ENCODE data around the gene ADGRB3.

GRCh38 chr6:68675548-68675947 is 40.5 kb downstream of the ADGRB3 start:
- TF ChIP-seq CTCF (IDR thresholded peaks at IDR 0.05; ENCODE audit: low read depth, low read length, missing input control) (no peak), RAD21 (IDR thresholded peaks at IDR 0.05) (no peak), YY1 (IDR thresholded peaks at IDR 0.05) (no peak), HNF4A (conservative IDR thresholded peaks at IDR 0.05) (no peak), JUND (IDR thresholded peaks at IDR 0.05) (no peak), FOXA1 (IDR thresholded peaks at IDR 0.05) (no peak), TAF1 (conservative IDR thresholded peaks at IDR 0.05) (no peak), SP1 (IDR thresholded peaks at IDR 0.05) (no peak), EGR1 (IDR thresholded peaks at IDR 0.05; ENCODE audit: low read depth in 2 of 2) (no peak)
- TF ChIP-seq, protein P1, sequence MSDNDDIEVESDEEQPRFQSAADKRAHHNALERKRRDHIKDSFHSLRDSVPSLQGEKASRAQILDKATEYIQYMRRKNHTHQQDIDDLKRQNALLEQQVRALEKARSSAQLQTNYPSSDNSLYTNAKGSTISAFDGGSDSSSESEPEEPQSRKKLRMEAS (IDR thresholded peaks at IDR 0.05) = no peak
